Effector CD4-positive, alpha-beta T cell (primary cell): ENCODE measurements around the gene NRSN1.
"Not testable (repeated sequence)": the region's sequence is repeated elsewhere in the genome, so short reads cannot be mapped to it uniquely, and the experiment has no call there.

ENCODE experiments used
- DNase-seq: peaks from one replicate; pipeline ENCODE4 v3.0.0-alpha.2; 2020

NRSN1 gene

DNA sequence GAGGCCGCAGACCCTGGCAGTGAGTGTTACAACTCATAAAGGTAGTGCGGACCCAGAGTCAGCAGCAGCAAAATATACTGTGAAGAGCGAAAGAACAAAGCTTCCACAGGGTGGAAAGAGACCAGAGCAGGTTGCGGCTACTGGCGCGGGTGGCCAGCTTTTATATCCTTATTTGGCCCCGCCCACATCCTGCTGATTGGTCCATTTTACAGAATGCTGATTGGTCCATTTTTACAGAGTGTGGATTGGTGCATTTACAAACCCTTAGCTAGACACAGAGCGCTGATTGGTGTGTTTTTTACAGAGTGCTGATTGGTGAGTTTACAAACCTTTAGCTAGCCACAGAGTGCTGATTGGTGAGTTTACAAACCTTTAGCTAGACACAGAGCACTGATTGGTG is 16.7 kb downstream of the NRSN1 start:
- DNase-seq: not testable (repeated sequence)

DNA sequence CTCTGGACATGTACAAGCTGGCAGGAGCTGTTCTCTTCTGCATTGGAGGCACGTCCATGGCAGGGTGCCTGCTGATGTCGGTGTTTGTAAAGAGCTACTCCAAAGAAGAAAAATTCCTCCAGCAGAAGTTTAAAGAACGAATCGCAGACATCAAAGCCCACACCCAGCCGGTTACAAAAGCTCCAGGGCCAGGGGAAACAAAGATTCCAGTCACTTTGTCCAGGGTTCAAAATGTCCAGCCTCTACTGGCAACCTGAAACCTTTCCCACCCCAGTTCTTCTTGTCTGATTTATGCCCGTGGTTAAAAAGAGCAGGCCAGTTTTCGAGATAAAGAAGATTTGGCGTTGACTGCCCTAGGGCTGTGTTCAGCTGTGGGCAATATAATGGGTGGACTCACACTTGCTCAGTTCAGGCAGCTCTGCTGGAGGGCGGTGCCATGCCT is 19.7 kb downstream of the NRSN1 start:
- no peak for DNase-seq

DNA sequence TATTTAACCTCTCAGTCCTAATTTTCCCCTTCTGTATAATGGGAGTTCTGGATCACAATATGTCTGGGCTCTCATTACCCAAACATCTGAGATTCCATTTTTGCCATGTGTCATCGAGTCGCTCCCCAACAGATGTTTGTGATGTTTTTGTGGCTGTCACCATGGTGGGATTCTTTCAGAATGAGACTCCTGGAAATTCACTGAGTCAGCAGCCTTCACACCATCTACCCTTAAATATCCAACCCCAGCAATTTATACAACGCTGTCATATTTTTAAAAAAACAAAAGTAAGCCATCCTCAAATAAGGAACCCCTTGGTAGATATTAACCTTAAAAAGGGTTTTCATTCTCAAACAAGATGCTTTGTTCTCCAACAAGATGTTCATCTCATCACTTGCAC is 20.9 kb downstream of the NRSN1 start:
- no peak for DNase-seq

DNA sequence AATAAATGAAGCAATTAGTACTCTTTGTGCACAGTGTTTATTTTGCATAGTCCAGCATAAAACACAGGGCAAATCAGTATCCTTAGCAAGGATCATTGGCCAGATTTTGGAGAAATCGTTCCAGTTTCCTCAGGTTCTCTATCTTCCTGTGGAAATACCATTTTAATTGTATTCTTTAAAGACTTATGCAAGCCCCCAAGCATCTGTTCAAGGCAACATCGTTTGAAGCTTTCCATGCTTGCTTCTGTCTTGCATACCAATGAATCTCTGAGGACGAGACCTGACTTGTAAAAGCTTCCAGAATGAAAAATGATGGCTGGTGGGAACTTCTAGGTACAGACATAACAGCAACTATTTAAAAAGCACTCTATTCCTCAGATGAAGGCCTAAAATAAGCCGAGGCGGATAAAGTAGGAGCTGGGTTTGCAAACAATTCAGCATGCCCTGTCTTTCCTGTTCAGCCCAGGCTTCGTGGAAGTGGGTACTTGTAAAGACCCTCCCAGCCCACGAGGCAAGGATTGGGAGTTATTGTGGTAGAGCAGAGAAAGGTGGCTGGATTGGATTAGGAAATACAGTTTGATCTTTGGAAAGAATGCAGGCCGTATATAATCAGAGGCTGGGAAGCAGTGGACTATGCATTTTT is 21.6 kb downstream of the NRSN1 start:
- DNase-seq: no peak

DNA sequence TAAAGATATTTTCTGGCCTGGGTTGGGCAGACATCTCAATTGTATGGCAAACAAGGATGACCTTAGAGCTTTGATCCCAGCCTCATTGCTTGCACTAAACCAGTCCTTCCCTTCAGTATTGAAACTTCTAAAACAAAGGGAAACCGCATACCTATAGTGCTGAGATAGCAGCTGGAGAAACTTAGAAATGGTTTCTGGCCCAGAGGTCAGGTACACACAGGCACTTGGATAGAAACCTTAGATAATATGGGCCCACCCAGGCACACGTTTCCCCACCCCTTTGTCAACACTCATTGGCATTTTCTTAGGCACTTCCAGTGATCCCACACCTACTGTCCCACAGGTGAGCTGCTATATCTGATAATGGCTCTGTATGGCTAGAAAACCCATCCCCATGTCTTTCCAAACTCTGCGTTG is 22.1 kb downstream of the NRSN1 start:
- no peak for DNase-seq

DNA sequence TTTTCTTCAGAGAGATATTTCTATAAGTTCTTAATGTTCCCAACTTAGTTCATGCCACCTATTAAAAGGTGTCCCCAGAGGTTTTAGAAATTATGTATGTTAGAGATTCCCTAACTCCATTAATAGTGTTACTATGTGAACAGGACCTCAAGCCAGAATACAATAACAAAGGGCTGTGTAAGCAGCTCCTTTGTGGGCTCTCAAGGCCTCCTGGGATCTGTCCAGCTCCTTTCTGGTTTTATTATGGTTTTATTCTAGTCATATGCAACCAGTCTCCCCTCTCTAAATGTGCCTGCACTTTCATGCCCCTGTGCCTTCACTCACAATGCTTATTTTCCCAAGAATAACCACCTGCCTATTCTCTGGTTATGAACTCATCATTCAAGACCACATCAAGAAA is 22.7 kb downstream of the NRSN1 start:
- DNase-seq: no peak

DNA sequence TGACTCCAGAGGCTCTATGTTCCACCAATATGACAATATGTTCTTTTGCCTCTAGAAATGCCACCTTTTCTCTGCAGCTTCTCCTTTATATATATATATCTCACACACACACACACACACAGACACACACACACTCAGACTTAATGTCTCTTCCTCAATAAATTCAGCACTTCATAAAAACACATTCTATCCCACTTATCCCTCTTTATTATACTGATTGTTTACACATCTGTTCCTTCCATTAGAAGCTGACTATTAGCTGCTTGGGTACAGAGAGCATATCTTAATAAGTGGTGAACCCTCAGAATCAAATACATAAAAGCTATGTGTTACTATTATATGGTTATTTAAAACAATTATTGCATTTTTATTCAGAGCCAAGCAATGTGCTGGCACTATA is 23.3 kb downstream of the NRSN1 start:
- DNase-seq: no peak

DNA sequence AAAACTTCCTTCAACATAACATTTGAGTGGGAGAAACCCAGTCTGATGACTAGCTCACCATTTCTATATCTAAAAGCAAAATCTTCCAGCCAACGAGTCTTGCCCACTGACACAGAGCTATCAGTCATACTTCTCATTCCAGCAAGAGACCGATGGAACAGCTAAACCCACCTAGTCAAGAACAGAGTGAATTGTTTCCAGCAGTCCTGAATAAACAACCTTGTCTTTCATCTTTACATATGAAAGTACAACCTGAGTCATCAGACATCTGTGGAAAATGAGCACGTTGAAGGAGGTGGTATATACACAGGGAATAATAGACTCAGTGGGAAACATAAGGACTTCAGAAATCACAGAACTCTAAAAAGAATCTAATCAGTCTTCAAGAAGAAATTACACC is 23.8 kb downstream of the NRSN1 start:
- no peak for DNase-seq

DNA sequence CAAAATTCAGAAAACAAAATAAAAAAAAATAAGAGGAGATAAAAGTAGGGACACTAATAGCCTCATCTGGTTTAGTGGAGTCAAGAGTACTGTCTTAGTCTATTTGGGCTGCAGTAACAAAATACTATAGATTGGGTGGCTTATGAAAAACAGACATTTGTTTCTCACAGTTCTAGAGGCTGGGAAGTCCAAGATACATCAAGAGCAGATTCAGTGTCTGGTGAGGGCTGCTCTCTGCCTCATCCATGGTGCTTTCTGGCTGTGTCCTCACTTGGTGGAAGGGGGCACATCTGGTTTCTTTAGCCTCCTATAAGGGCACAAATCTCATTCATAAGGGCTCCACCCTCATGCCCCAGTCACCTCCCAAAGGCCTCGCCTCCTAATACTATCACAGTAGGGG is 26.0 kb downstream of the NRSN1 start:
- DNase-seq: no peak

DNA sequence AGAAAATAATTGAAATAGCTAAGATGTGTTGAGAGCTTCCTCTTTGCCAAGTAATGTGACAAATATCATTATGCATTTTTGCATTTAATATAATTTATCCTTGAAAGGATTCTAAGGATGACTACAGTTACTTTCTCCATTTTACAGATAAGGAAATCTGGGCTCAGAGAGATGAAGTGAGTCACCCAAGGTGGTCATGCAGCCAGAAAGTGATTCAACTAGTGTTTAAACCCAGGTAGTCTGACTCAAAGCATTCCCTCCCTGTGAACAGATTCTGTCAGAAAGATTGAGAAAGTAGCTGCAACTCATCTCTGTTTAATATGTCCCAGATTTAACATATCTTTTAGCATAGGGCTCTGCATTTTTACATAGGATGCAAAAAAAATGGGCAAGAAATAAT is 28.1 kb downstream of the NRSN1 start:
- DNase-seq: no peak

DNA sequence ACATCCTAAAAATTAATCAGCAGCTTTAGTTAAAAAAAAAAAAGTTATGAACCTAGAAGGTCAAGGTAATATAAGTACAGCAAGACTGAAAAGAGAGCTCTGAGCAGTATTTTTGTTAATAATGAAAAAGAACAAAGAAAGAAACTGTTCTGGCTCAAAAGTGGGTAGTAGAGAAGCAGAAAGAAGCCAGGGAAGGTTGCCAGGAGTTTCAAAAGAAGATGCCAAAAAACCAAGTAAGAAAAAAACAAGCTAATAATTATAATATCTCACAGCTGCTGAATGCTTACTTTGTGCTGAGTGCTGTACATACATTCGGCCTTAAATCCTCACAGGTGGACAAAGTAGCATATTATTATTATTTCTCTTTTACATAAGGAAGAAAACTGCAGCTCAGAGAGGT is 31.9 kb downstream of the NRSN1 start:
- no peak for DNase-seq

DNA sequence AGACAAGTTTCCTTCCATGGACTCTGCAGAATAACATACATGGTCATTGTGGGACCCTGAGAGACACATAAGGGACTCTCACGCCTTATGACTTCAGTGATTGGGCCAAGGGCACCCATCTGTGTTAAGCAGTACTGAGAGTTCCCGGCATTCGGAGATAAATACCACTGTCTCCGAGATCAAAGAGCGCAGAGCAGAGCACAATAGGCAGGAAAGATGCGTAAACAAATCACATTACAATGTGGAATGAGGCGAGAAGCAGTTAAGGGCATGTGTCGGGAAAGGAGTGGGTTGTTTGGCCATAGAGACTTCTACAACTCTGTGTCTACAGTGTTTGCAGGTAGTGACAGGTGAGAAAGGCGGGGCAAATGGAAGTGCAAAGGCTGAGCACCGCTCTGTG is 57.6 kb downstream of the NRSN1 start:
- DNase-seq: no peak

DNA sequence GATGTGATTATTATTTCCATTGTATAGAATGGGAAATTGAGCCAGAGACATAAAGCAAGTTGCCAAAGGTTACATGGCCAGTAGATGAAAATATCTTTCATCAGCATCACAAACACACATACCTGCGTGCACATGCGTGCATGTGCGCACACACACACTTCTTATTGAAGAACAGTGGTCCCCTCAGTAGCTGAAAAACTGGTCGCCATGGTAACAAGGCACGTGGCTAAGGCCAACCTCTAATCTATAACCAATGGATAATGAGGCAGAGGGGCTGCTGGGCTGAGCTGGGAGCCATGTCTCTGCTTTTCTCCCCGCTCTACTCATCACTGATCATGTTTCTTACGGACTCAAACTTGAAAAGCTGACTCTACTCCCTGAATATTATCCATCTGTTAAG is 60.3 kb downstream of the NRSN1 start:
- DNase-seq: no peak

DNA sequence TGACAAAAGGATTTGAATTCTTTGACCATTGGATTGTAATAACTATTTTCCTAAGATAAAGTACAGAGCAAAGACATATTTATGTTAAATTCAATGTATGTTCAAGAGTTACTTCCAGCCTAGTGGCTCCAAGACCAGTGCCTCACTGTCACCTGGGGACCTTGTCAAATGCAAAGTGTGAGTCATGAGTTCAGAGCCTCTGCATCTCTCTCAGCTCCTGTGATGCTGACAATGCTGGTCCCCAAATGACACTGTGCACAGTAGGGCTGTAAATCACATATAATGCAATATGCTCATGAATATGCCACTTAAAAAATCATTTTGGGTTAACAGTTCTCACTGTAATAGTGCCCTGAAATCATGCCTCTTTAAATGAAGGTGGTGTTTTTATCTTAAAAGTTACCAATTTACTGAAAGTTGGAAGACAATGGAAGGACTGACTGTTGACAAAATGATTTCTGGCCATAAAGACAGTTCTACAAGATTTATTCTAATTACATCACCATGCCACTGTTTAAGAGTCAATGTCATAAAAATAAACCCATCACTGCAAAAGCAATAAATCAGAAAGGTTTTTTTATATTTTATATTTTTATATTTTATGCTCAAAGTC is 62.1 kb downstream of the NRSN1 start:
- no peak for DNase-seq

DNA sequence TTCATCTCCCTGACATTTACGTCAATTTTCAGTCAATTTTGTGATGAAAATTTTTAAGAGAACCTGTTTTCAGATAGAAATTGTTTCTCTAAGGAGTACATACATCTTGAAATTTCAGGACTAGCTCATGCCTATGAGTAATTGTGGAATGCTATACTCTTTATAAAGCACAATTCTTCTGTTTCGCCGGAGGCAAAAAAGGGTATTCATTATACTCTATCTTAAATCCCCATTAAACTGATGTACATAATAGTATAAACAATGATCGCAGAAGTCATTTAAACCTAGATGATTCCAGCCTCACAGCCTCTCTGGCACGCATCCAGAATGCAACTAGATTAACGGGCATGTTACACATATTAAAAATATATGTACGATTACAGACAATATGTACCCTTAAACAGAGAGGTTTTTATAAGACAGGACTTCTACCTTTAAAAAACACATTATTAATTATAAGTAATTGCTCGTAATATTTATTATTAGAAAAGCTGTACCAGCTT is 62.6 kb downstream of the NRSN1 start:
- DNase-seq: no peak

DNA sequence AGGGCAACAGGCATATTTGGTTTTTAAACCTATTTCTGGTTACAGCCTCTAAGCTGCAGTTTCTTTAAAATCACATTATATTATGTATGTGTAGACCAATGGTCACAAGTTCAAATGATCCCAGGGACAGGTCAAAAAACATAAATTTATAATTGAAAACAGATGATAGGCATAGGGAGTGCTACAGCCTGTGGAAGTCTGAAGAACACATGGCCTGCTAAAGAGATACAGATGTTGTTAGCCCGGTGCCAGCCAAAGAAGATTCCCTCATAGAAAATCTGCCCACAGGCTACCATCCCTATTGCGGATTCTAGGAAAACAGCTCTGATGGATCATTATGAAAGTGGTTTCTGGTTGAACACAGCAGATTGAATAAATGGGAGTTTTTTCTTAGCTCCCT is 65.3 kb downstream of the NRSN1 start:
- DNase-seq: no peak

DNA sequence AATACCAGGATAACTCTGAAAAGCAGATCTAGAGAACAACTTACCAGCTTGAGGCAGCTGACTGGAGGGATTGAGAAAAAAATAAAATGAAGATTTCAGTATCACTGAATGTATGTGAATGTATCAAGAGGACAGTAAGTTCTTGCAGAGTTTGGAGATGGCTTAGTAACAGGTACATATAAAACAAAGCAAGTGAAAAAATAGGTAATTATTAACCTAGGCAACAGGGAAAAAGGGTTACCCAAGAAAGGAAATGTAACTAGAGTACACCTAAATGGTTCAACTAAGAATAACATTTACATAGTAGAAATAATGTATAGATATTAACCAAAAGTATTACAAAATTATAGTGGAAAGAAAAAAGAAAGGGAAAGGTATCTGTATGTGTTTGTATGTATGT is 67.3 kb downstream of the NRSN1 start:
- no peak for DNase-seq

DNA sequence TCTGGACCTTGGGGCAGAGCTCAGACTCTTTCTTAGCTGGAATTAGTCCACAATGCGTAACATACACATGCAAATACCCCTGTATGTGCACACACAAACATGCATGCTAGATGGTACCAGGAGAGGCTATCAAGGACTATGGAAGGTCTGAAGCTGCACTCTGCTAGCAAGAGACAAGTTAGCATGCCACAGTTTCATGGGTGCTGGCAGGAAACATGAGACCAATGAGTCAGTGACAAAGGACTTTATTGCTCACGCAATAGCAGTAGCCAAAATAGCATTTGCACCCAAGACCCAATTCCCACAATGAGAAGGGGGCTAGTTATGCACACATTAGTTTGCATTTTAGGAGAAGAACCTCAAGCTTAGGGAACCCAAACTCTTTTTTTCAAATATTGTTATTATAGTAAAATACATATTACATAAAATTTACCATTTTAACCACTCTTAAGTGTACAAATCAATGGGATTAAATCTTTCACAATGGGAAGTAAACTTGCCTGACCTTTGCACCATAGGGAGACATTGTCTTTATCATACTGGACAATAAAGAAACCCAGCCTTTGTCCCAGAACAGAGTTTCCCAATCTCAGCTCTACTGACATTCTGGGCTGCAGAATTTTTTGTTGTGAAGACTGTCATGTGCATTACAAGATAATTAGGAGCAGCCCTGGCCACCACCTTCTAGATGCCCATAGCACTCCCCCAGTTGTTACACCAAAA is 69.1 kb downstream of the NRSN1 start:
- DNase-seq: no peak

DNA sequence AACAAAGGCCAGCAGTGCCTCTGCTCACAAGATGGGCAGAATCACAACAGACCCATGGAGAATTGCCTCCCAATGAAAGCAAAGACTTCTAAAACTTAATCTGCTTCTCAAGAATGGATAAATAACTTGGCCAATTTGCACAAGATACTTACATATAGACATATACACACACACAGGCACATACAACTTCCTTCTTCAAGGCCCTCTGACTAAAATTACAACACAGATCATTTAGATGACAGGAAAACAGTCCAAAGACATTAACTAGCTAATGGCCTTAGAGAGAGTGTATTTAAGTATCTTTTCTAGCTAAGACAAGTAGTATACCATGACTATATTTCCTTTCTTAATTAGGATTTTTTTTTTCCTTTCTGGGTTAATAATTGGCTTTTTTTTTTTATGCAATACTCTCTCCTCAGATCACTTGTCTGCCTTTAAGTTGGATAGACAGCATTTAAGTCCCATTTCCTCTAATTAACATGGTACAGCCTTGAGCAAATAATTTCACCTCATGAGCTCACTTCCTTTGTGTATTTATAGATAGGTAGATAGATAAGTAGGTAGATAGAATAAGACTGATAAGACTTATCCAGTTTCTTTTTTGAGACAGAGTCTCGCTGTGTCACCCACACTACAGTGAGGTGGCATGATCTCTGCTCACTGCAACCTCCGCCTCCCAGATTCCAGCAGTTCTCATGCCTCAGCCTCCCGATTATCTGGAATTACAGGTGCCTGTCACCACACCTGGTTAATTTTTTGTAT is 70.0 kb downstream of the NRSN1 start:
- DNase-seq: no peak
